ENCODE measurements around the gene RAPGEF4. TPM values are rescaled to one million over a fixed set of nuclear protein-coding genes. Genes with fewer than 3 reads are reported as not detected.
"Not testable (repeated sequence)": the region's sequence is repeated elsewhere in the genome, so short reads cannot be mapped to it uniquely, and the experiment has no call there.

The RAPGEF4 gene
- total RNA-seq, 2 experiments from 2014 or later = 0.85 to 1.3 TPM

- no peaks in the 10 kb centered on the region for H3K9me3 Mint-ChIP-seq
- DNase-seq = no peak
- TF ChIP-seq, protein P1, sequence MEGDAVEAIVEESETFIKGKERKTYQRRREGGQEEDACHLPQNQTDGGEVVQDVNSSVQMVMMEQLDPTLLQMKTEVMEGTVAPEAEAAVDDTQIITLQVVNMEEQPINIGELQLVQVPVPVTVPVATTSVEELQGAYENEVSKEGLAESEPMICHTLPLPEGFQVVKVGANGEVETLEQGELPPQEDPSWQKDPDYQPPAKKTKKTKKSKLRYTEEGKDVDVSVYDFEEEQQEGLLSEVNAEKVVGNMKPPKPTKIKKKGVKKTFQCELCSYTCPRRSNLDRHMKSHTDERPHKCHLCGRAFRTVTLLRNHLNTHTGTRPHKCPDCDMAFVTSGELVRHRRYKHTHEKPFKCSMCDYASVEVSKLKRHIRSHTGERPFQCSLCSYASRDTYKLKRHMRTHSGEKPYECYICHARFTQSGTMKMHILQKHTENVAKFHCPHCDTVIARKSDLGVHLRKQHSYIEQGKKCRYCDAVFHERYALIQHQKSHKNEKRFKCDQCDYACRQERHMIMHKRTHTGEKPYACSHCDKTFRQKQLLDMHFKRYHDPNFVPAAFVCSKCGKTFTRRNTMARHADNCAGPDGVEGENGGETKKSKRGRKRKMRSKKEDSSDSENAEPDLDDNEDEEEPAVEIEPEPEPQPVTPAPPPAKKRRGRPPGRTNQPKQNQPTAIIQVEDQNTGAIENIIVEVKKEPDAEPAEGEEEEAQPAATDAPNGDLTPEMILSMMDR (IDR thresholded peaks at IDR 0.05) = no peak
- no peak overlapping the region for H3K4me3 Mint-ChIP-seq
- H3K36me3 Mint-ChIP-seq (ENCODE audit: low read depth) = no peaks in the 10 kb centered on the region
- peaks cover 3% of the 10 kb centered on the region for H3K27me3 Mint-ChIP-seq
- CTCF ChIA-PET = interaction anchor here (1.6 kb wide), 1 partner anchor 17 kb away, joined by 5 read pairs; no protein-coding TSS in a partner anchor
- intact Hi-C loops (cut with micrococcal nuclease) = no loop called here
- H3K27ac Mint-ChIP-seq = no peak overlapping the region
- POLR2A ChIA-PET = no interaction called here
- H3K4me1 Mint-ChIP-seq (ENCODE audit: low read depth) = no peaks in the 10 kb centered on the region
- ATAC-seq = no peak
Observed at GRCh38 chr2:172788871-172789270, 53.2 kb downstream of the RAPGEF4 start.

GRCh38 chr2:172790404-172790803, 54.8 kb downstream of the RAPGEF4 start:
- peaks cover 3% of the 10 kb centered on the region for H3K27me3 Mint-ChIP-seq
- H3K27ac Mint-ChIP-seq = no peak overlapping the region
- no peaks in the 10 kb centered on the region for H3K4me1 Mint-ChIP-seq (ENCODE audit: low read depth)
- ATAC-seq = no peak
- CTCF ChIA-PET = no interaction called here
- TF ChIP-seq, protein P1 (IDR thresholded peaks at IDR 0.05) = no peak
- H3K9me3 Mint-ChIP-seq = no peaks in the 10 kb centered on the region
- POLR2A ChIA-PET = no interaction called here
- intact Hi-C loops (cut with micrococcal nuclease) = no loop called here
- DNase-seq = no peak
- no peak overlapping the region for H3K4me3 Mint-ChIP-seq
- H3K36me3 Mint-ChIP-seq (ENCODE audit: low read depth) = no peaks in the 10 kb centered on the region

DNA sequence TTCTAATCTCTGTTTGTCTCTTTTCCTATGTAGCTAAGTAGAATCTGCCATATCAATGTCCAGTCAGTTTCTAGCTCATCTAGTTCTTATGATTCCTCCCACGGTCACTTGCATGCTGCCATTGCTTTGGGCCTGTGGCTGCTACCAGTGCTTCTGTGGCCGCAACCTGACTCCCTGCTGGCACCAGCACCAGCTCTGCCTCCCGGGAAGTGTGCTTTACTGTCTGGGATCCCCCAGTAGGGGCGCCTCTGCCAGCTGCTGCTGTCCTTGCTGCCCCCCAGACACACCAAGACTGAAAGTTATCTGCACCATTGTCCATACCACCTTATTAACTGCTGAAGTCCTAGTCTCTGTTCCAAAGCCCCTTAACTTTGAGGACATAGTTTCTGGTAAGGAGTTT, 56.3 kb downstream of the RAPGEF4 start:
- ChIA-PET CTCF (no interaction called here), POLR2A (no interaction called here)
- no peaks in the 10 kb centered on the region for H3K4me1 Mint-ChIP-seq (ENCODE audit: low read depth)
- no peak overlapping the region for H3K27ac Mint-ChIP-seq
- ATAC-seq (no peak), DNase-seq (no peak)
- H3K36me3 Mint-ChIP-seq (ENCODE audit: low read depth) = no peaks in the 10 kb centered on the region
- TF ChIP-seq, protein P1 (IDR thresholded peaks at IDR 0.05) = no peak
- H3K9me3 Mint-ChIP-seq = no peaks in the 10 kb centered on the region
- H3K27me3 Mint-ChIP-seq = no peaks in the 10 kb centered on the region
- H3K4me3 Mint-ChIP-seq = no peak overlapping the region
- intact Hi-C loops (cut with micrococcal nuclease) = no loop called here

- intact Hi-C loops (cut with micrococcal nuclease) = no loop called here
- DNase-seq = no peak
Observed at GRCh38 chr2:172792711-172793110, 57.1 kb downstream of the RAPGEF4 start.

DNA sequence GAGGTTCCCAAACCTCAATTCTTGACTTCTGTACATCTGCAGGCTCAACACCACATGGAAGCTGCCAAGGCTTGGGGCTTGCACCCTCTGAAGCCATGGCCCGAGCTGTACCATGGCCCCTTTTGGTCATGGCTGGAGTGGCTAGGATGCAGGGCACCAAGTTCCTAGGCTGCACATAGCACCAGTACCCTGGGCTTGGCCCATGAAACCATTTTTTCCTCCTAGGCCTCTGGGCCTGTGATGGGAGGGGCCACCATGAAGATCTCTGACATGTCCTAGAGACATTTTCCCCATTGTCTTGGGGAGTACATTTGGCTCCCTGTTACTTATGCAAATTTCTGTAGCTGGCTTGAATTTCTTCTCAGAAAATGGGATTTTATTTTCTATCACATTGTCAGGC, 67.7 kb downstream of the RAPGEF4 start:
- not testable (repeated sequence) for ATAC-seq

More at GRCh38 chr2:172792711-172793110, 57.1 kb downstream of the RAPGEF4 start:
- H3K4me3 Mint-ChIP-seq = no peak overlapping the region
- POLR2A ChIA-PET = no interaction called here
- CTCF ChIA-PET = no interaction called here
- H3K36me3 Mint-ChIP-seq (ENCODE audit: low read depth) = no peaks in the 10 kb centered on the region
- ATAC-seq = no peak
- no peaks in the 10 kb centered on the region for H3K4me1 Mint-ChIP-seq (ENCODE audit: low read depth)
- H3K27ac Mint-ChIP-seq = no peak overlapping the region
- no peaks in the 10 kb centered on the region for H3K27me3 Mint-ChIP-seq
- H3K9me3 Mint-ChIP-seq = no peaks in the 10 kb centered on the region
- TF ChIP-seq, protein P1 (IDR thresholded peaks at IDR 0.05) = no peak

GRCh38 chr2:172804423-172804822, 68.8 kb downstream of the RAPGEF4 start:
- POLR2A ChIA-PET = no interaction called here
- Mint-ChIP-seq H3K27me3 (no peaks in the 10 kb centered on the region), H3K4me1 (ENCODE audit: low read depth) (no peaks in the 10 kb centered on the region), H3K27ac (no peak overlapping the region), H3K9me3 (peaks cover 21% of the 10 kb centered on the region), H3K36me3 (ENCODE audit: low read depth) (peaks cover 6% of the 10 kb centered on the region), H3K4me3 (no peak overlapping the region)
- TF ChIP-seq, protein P1 (IDR thresholded peaks at IDR 0.05) = no peak
- ATAC-seq = no peak
- no peak for DNase-seq
- intact Hi-C loops (cut with micrococcal nuclease) = no loop called here
- CTCF ChIA-PET = interaction anchor here (2.8 to 5.7 kb wide), 2 partner anchors 116 to 126 kb away, joined by 6 to 103 read pairs; no protein-coding TSS in a partner anchor

More for the DNA sequence above, 67.7 kb downstream of the RAPGEF4 start:
- H3K4me1 Mint-ChIP-seq (ENCODE audit: low read depth); intact Hi-C loops (cut with micrococcal nuclease); H3K27ac Mint-ChIP-seq; DNase-seq; H3K36me3 Mint-ChIP-seq (ENCODE audit: low read depth); H3K4me3 Mint-ChIP-seq; POLR2A ChIA-PET; H3K27me3 Mint-ChIP-seq: not testable (repeated sequence)
- CTCF ChIA-PET = interaction anchor here (1.2 kb wide), 1 partner anchor 129 kb away, joined by 5 read pairs; no protein-coding TSS in a partner anchor
- peaks cover 21% of the 10 kb centered on the region for H3K9me3 Mint-ChIP-seq

Data from activated CD8-positive, alpha-beta T cell treated with anti-CD3 and anti-CD28 coated beads for 36 hours (primary cell).